ENCODE measurements around the gene CCNI.

Gene CCNI

GRCh38 chr4:77104791-77105540 is 29.2 kb upstream of the CCNI start:
- TF ChIP-seq EZH2 (IDR thresholded peaks at IDR 0.05; ENCODE audit: borderline replicate concordance, low read length) (no peak), CTCF (IDR thresholded peaks at IDR 0.05; ENCODE audit: low read length) (no peak)
- no peak overlapping the region for H3K4me3 ChIP-seq (ENCODE audit: low read depth, low read length, poor library complexity, severe bottlenecking)
- H3K79me2 ChIP-seq (ENCODE audit: insufficient read depth, low read length), result no peaks in the 10 kb centered on the region
- peak overlapping the region; percentile 30; the same call in 1 of the 2 replicates for H3K4me2 ChIP-seq (ENCODE audit: low read length)
- no peaks in the 10 kb centered on the region for H3K27me3 ChIP-seq (ENCODE audit: insufficient read depth, low read length)
- no peak overlapping the region for H2AFZ ChIP-seq (ENCODE audit: low read length)
- H3K9me2 ChIP-seq (ENCODE audit: low read depth, low read length), result no peaks in the 10 kb centered on the region
- no peak overlapping the region for H3K9ac ChIP-seq (ENCODE audit: low read length)
- peaks cover 24% of the 10 kb centered on the region for H3K4me1 ChIP-seq (ENCODE audit: insufficient read depth, low read length, severe bottlenecking)
- H3K27ac ChIP-seq (ENCODE audit: low read depth, low read length, poor library complexity, severe bottlenecking), result peak overlapping the region; percentile 6
- no peaks in the 10 kb centered on the region for H3K36me3 ChIP-seq (ENCODE audit: insufficient read depth, low read length)
- no peaks in the 10 kb centered on the region for H4K20me1 ChIP-seq (ENCODE audit: insufficient read depth, low read length)
- H3F3A ChIP-seq (ENCODE audit: insufficient read depth, low read length), result no peaks in the 10 kb centered on the region
- no peaks in the 10 kb centered on the region for H3K9me3 ChIP-seq (ENCODE audit: low read length)

GRCh38 chr4:77104388-77104787 is 28.6 kb upstream of the CCNI start:
- no peak overlapping the region for H3K9ac ChIP-seq (ENCODE audit: low read length)
- no peaks in the 10 kb centered on the region for H4K20me1 ChIP-seq (ENCODE audit: insufficient read depth, low read length)
- H3K27me3 ChIP-seq (ENCODE audit: insufficient read depth, low read length), result no peaks in the 10 kb centered on the region
- H3K4me1 ChIP-seq (ENCODE audit: insufficient read depth, low read length, severe bottlenecking), result peaks cover 24% of the 10 kb centered on the region
- no peak overlapping the region for H2AFZ ChIP-seq (ENCODE audit: low read length)
- no peaks in the 10 kb centered on the region for H3K79me2 ChIP-seq (ENCODE audit: insufficient read depth, low read length)
- H3F3A ChIP-seq (ENCODE audit: insufficient read depth, low read length), result no peaks in the 10 kb centered on the region
- H3K4me3 ChIP-seq (ENCODE audit: low read depth, low read length, poor library complexity, severe bottlenecking), result no peak overlapping the region
- H3K9me2 ChIP-seq (ENCODE audit: low read depth, low read length), result no peaks in the 10 kb centered on the region
- no peaks in the 10 kb centered on the region for H3K36me3 ChIP-seq (ENCODE audit: insufficient read depth, low read length)
- no peak for TF ChIP-seq EZH2 (IDR thresholded peaks at IDR 0.05; ENCODE audit: borderline replicate concordance, low read length)
- no peak for TF ChIP-seq CTCF (IDR thresholded peaks at IDR 0.05; ENCODE audit: low read length)
- peak overlapping the region; percentile 6 for H3K27ac ChIP-seq (ENCODE audit: low read depth, low read length, poor library complexity, severe bottlenecking)
- H3K4me2 ChIP-seq (ENCODE audit: low read length), result peak overlapping the region; percentile 30; the same call in 1 of the 2 replicates
- H3K9me3 ChIP-seq (ENCODE audit: low read length), result no peaks in the 10 kb centered on the region

GRCh38 chr4:77100234-77100633 is 24.4 kb upstream of the CCNI start:
- H3K4me1 ChIP-seq (ENCODE audit: insufficient read depth, low read length, severe bottlenecking), result peaks cover 28% of the 10 kb centered on the region
- no peaks in the 10 kb centered on the region for H3K79me2 ChIP-seq (ENCODE audit: insufficient read depth, low read length)
- H2AFZ ChIP-seq (ENCODE audit: low read length), result no peak overlapping the region
- no peak overlapping the region for H3K9ac ChIP-seq (ENCODE audit: low read length)
- no peak overlapping the region for H3K4me3 ChIP-seq (ENCODE audit: low read depth, low read length, poor library complexity, severe bottlenecking)
- H3K27me3 ChIP-seq (ENCODE audit: insufficient read depth, low read length), result no peaks in the 10 kb centered on the region
- H3K9me2 ChIP-seq (ENCODE audit: low read depth, low read length), result no peaks in the 10 kb centered on the region
- H3K9me3 ChIP-seq (ENCODE audit: low read length), result no peaks in the 10 kb centered on the region
- H3K36me3 ChIP-seq (ENCODE audit: insufficient read depth, low read length), result no peaks in the 10 kb centered on the region
- H3F3A ChIP-seq (ENCODE audit: insufficient read depth, low read length), result no peaks in the 10 kb centered on the region
- H3K27ac ChIP-seq (ENCODE audit: low read depth, low read length, poor library complexity, severe bottlenecking), result no peak overlapping the region
- no peaks in the 10 kb centered on the region for H4K20me1 ChIP-seq (ENCODE audit: insufficient read depth, low read length)
- TF ChIP-seq CTCF (IDR thresholded peaks at IDR 0.05; ENCODE audit: low read length), result no peak
- no peak for TF ChIP-seq EZH2 (IDR thresholded peaks at IDR 0.05; ENCODE audit: borderline replicate concordance, low read length)
- no peak overlapping the region for H3K4me2 ChIP-seq (ENCODE audit: low read length)
